Glutamatergic neuron (in vitro differentiated cells): ENCODE data around the gene CLK3. TPM values are rescaled to one million over a fixed set of nuclear protein-coding genes. Genes with fewer than 3 reads are reported as not detected.

Experiments used
- DNase-seq: peaks from one replicate; pipeline ENCODE4 v3.0.0; 2022
- H3K27ac Mint-ChIP-seq: one replicate; pipeline ENCODE4 v1.8.0; 2020; ENCODE audit warnings: mild to moderate bottlenecking, mixed read lengths, inconsistent platforms; ENCODE audit not compliant: unreplicated experiment
- H3K27me3 Mint-ChIP-seq: one replicate; pipeline ENCODE4 v1.8.0; 2020; ENCODE audit warnings: mild to moderate bottlenecking, moderate library complexity, mixed read lengths, inconsistent platforms; ENCODE audit not compliant: unreplicated experiment
- H3K36me3 Mint-ChIP-seq: one replicate; pipeline ENCODE4 v1.8.0; 2020; ENCODE audit warnings: mild to moderate bottlenecking, mixed read lengths, inconsistent platforms; ENCODE audit not compliant: unreplicated experiment
- H3K4me1 Mint-ChIP-seq: one replicate; pipeline ENCODE4 v1.8.0; 2020; ENCODE audit warnings: mild to moderate bottlenecking, low read depth, mixed read lengths, inconsistent platforms; ENCODE audit not compliant: unreplicated experiment
- H3K4me3 Mint-ChIP-seq: one replicate; pipeline ENCODE4 v1.8.0; 2020; ENCODE audit warnings: mild to moderate bottlenecking, mixed read lengths, inconsistent platforms; ENCODE audit not compliant: unreplicated experiment
- H3K9me3 Mint-ChIP-seq: one replicate; pipeline ENCODE4 v1.8.0; 2020; ENCODE audit warnings: mild to moderate bottlenecking, moderate library complexity, mixed read lengths, inconsistent platforms; ENCODE audit not compliant: unreplicated experiment
- CTCF ChIP-seq: fragments of 200-600 bp; sonication (generic); IDR thresholded peaks from one replicate; pipeline ENCODE4 v1.5.0; 2021; ENCODE audit not compliant: partially characterized antibody, unreplicated experiment
- total RNA-seq: library from RNA; stranded (reverse); fragmentation: NEBNext Ultra II Directional; extraction: Animal tissue kit (Norgen Biotek cat#: 25700); gene quantifications from one replicate; pipeline ENCODE4 v1.2.1, GENCODE V29; 2021; ENCODE audit not compliant: unreplicated experiment

CLK3 gene
- total RNA-seq, 1 donor from 2014 or later = 99.7 TPM

DNA sequence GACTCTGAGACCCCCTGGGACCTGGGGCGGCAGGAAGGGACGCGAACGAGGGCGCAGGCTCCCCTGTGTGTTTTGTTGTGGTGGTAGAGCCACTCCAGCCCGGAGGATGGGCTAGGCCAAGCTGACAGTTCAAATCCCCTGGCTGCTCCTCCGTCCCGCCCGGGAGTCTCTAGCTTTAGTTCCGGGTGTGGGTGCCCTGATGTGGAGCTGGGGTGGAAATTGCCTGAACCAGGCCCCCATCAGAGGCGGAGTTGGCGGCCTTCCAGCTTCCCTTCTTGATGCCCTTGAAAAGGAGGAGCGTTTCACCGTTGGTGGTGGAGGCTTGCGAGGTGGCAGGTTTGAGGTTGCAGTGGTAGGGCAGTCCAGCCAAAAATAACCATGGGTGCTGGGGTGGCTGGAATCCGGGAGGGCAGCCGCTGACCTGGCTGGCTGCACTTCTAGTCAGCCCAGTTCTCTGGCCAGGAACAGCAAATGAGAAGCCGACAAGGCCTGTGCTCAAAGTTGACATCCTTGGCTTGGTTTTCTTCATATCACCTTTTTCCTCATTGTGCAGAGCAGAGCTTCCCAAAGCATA, 817 bp downstream of the CLK3 start:
- no peak for TF ChIP-seq CTCF
- Mint-ChIP-seq H3K36me3 (no peaks in the 10 kb centered on the region), H3K27me3 (peaks cover 16% of the 10 kb centered on the region), H3K4me1 (peaks cover 23% of the 10 kb centered on the region), H3K4me3 (peak overlapping the region; percentile 89), H3K9me3 (peaks cover 12% of the 10 kb centered on the region), H3K27ac (peak overlapping the region; percentile 80)
- DNase-seq = peak; percentile 47

DNA sequence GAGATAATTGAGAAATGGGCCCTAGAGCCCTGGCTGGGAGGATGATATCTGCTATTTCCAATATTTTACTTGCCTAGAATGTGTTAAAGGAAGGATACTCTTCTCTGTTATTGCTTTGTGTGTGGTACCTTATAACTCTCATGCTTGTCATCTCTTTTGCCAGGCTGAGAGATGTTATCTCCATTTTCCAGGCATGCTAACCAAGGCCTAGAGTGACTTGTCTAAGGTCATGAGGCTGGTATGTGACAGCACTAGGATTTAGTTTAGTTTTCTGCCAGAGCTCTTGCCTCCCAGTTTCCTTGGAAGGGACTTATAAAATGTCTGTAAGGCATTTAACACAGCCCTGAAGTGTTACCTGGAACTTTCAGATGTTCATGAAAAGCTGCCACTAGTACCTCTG, 1.4 kb downstream of the CLK3 start:
- peaks cover 17% of the 10 kb centered on the region for H3K9me3 Mint-ChIP-seq
- peak overlapping the region; percentile 89 for H3K4me3 Mint-ChIP-seq
- H3K36me3 Mint-ChIP-seq = peaks cover 3% of the 10 kb centered on the region
- H3K27me3 Mint-ChIP-seq = peaks cover 19% of the 10 kb centered on the region
- peaks cover 28% of the 10 kb centered on the region for H3K4me1 Mint-ChIP-seq
- TF ChIP-seq CTCF = no peak
- DNase-seq = no peak
- H3K27ac Mint-ChIP-seq = peak overlapping the region; percentile 65

- H3K4me1 Mint-ChIP-seq = peaks cover 28% of the 10 kb centered on the region
- H3K9me3 Mint-ChIP-seq = peaks cover 17% of the 10 kb centered on the region
- no peak overlapping the region for H3K4me3 Mint-ChIP-seq
- DNase-seq = no peak
- no peak for TF ChIP-seq CTCF
- H3K27ac Mint-ChIP-seq = no peak overlapping the region
- peaks cover 3% of the 10 kb centered on the region for H3K36me3 Mint-ChIP-seq
- peaks cover 16% of the 10 kb centered on the region for H3K27me3 Mint-ChIP-seq
Measured at GRCh38 chr15:74618841-74619596, 3.4 kb downstream of the CLK3 start.

- Mint-ChIP-seq H3K9me3 (peaks cover 17% of the 10 kb centered on the region), H3K27me3 (peaks cover 16% of the 10 kb centered on the region), H3K4me3 (no peak overlapping the region), H3K4me1 (peaks cover 28% of the 10 kb centered on the region), H3K36me3 (peaks cover 3% of the 10 kb centered on the region), H3K27ac (peak overlapping the region; percentile 94)
- no peak for DNase-seq
- TF ChIP-seq CTCF = no peak
Measured at GRCh38 chr15:74619916-74620635, 4.4 kb downstream of the CLK3 start.
